ENCODE data around the gene PNPLA2.
A peak's percentile ranks its signal among the peaks of the same experiment; 100 is the strongest.

The PNPLA2 gene

GRCh38 chr11:818396-819128, at the start of gene PNPLA2:
TSS of gene PNPLA2 (plus strand) at chr11:818914. CDS start at chr11:819719, 805 bp downstream.
- no peak for DNase-seq (ENCODE audit: low read depth)

GRCh38 chr11:769887-770641, 48.6 kb upstream of the PNPLA2 start:
- no peak for DNase-seq (ENCODE audit: low read depth)

GRCh38 chr11:770642-771616, 47.8 kb upstream of the PNPLA2 start:
- no peak for DNase-seq (ENCODE audit: low read depth)

GRCh38 chr11:771617-772204, 47.0 kb upstream of the PNPLA2 start:
- no peak for DNase-seq (ENCODE audit: low read depth)

- no peak for DNase-seq (ENCODE audit: low read depth)
Measured at GRCh38 chr11:772429-773390, 46.0 kb upstream of the PNPLA2 start.

- DNase-seq (ENCODE audit: low read depth) = no peak
Measured at GRCh38 chr11:773425-773824, 45.3 kb upstream of the PNPLA2 start.

GRCh38 chr11:773830-774229, 44.9 kb upstream of the PNPLA2 start:
- no peak for DNase-seq (ENCODE audit: low read depth)

- DNase-seq (ENCODE audit: low read depth) = no peak
Measured at GRCh38 chr11:774873-775592, 43.7 kb upstream of the PNPLA2 start.

GRCh38 chr11:776263-776560, 42.5 kb upstream of the PNPLA2 start:
- DNase-seq (ENCODE audit: low read depth) = no peak

GRCh38 chr11:776561-777287, 42.0 kb upstream of the PNPLA2 start:
- no peak for DNase-seq (ENCODE audit: low read depth)

- DNase-seq (ENCODE audit: low read depth) = no peak
Measured at GRCh38 chr11:777288-778255, 41.1 kb upstream of the PNPLA2 start, which contains the start of gene GATD1. TSS of gene GATD1 (minus strand) at chr11:777487. CDS start at chr11:777462, 25 bp downstream.

GRCh38 chr11:778976-779954, 39.4 kb upstream of the PNPLA2 start:
- no peak for DNase-seq (ENCODE audit: low read depth)

- no peak for DNase-seq (ENCODE audit: low read depth)
Measured at GRCh38 chr11:779955-780532, 38.7 kb upstream of the PNPLA2 start.

GRCh38 chr11:782264-783174, 36.2 kb upstream of the PNPLA2 start:
- DNase-seq (ENCODE audit: low read depth) = no peak

GRCh38 chr11:783581-784015, 35.1 kb upstream of the PNPLA2 start:
- peak; percentile 88 for DNase-seq (ENCODE audit: low read depth)
